Stimulated activated CD8-positive, alpha-beta memory T cell treated with anti-CD3 and anti-CD28 coated beads, Interleukin-12 subunit alpha, Interleukin-12 subunit beta, amount 100 ng/mL, for 1 hour (primary cell): Measurements from ENCODE around the gene RSKR.
A peak's percentile ranks its signal among the peaks of the same experiment; 100 is the strongest.
"Not testable (repeated sequence)": the region's sequence is repeated elsewhere in the genome, so short reads cannot be mapped to it uniquely, and the experiment has no call there.

ENCODE experiments used
- DNase-seq: peaks from one replicate; pipeline ENCODE4 v3.0.0-alpha.2; 2020; ENCODE audit warnings: low read depth

RSKR gene

DNA sequence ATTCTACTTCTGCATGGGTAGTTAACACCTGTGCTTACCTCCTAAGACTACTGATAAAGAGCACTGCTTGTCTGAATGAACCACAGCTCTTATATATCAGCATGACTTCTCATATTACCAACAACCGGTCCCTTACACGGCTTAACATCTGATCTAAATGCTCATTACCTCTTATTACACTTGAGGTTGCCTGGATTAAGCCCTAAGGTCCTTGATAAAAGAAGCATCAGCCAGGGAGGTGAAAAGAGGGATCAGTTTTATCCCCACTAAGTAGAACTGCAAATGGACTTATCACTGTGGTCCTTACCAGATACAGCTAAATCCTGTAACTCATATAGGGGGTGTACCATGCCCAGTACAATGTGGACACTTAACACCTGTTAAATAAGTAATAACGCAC lies 8.2 kb upstream of the RSKR start:
- DNase-seq = no peak

DNA sequence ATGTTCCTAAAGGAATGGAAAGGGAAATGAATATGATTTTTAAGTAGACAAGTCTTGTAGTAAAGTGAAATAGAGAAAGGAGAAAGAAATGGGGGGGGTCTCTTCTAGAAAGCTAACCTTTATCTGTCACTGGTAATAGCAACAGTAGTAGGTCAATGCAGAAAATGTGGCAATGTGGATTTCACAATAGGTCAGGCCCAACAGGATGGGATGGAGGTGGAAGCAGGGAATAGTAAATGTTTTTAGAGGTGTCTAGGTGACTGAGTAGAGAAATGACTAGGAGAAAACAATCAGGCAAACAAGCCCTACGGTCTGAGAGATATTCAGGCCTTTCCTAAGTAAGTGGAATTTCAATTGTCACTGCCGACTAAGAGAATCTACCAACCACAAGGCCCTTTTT lies 6.0 kb upstream of the RSKR start:
- DNase-seq = no peak

GRCh38 chr17:28618464-28618863 lies 4.5 kb upstream of the RSKR start:
- no peak for DNase-seq

DNA sequence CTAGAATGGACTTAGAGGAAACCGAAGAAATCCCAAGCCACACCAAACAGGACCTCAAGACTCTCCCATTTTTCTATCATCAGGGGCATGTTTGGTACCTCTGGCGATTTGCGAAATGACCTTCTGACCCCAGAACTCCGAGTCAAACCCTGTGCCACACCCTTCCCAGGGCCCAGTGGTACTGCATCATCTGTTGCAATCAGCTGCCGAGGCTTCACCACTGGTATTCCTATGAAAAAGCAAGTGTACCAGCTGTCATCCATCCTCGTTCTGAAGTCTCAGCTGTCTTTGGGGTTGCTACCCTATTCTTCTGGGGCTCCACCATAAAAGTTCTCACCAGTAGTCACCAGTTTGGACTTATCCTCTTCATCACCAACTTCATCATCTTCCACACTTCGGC lies 2.3 kb upstream of the RSKR start:
- no peak for DNase-seq

DNA sequence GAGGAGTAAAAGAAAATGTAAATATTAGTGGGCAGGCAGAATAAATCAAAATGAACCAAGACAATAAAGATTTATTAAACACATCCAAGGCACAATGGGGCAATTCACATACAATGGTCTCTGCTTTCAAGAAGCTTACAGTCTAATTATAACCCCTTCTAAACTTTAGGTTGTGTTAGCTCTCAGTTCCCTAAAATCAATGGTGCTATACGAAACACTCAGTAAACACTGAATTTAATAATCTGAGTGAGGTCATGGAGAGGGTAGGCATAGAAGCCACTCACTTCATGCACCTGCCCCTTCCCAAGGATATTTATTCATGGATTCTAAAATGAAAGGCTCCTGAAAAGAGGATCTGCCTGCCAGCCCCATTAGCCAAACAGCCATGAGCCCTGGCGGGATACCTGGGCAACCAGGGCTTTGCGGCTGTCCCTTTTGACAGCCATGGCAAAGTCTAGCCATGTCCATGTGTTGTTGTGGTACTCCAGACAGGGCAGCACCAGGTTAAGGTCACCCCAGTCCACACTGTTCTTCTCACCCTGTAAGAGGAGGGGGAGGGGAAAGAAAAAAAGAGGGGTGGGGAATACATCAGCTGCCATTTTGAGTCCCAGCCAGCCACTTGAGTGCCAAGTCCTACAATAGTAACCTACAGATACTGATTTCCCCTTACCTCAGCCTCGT lies 1.4 kb upstream of the RSKR start:
- DNase-seq = no peak

DNA sequence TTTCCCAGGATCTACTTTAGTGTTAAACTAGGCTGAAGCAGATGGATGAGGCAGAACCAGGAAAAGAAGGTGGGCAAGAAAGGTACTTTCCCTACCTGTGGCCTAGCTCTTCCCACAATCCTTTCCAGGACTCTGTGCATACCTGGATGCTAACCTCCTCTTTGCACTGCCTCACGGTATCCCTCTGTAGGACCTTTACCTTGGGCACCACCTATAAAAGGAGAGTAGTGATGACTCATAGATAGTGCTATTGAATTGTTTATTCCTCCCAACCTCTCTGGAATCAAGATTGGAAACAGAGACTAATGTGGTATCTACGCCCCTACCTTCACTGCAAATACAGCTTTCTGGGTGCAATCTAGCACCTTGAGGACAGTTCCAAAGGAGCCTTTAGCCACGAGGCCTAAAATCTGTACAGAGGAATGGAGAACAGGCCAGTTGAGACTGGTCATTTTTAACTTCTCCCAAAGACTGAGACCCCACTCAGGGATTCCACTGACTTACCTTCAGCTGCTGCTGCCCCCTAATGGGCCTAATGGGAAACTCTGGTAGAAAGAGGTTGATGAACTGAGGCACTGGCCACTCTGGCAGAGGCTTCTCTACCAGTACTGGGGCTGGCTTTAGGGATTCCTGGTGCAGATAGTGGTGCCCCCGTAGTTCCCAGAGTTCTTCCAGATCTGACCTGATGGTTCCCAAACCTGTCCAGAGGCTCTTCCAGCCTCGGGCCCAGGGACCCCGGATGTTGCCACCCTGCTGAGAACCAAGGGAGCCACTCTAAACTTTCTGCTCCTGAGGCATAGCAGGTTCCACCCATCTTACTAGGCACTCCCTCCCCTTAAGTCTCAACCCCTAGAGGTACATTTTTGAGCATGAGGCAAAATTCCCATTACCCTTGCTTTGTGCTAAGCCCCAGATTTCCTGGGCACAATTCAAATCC lies 781 bp downstream of the RSKR start:
- peak; percentile 20 for DNase-seq

DNA sequence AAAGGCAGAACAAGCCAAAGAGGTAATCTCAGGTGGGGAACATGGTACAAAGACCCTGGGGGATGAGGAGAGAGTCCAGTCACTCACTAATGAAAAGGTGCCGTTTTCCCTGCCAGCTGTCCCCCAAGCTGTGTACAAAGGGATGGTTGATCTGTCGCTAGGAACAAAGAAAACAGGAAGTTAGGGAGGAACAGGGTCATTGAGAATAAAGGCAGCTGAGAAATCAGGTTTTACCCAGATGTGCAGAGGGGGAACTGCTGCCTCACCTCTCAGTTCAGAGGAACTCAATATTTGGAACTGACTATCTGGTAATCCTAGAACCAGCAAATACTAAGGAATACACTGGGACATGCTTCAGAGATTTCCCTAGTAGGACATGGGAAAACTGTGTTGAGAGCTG lies 1.5 kb downstream of the RSKR start:
- no peak for DNase-seq

DNA sequence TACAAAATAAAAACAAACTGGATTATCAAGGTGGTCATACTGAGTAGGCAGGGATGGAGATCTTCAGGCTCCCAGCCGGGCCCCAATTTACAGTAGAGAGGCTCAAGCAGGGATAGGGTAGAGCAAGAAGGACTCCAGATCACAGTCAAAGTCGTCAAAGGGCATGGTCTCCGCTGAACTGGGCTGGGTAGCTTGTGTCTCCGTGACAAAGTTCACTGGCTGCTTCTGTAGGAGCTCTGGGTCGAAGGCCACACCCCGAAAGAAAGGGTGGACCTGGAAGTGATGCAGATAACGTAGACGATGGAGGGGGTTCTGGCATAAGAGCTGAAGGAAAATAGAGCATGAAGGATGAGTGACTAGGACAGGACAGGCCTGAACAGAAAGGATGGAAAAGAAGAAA lies 3.6 kb downstream of the RSKR start:
- DNase-seq = no peak

GRCh38 chr17:28604031-28604430 lies 10.0 kb downstream of the RSKR start:
- DNase-seq = not testable (repeated sequence)

DNA sequence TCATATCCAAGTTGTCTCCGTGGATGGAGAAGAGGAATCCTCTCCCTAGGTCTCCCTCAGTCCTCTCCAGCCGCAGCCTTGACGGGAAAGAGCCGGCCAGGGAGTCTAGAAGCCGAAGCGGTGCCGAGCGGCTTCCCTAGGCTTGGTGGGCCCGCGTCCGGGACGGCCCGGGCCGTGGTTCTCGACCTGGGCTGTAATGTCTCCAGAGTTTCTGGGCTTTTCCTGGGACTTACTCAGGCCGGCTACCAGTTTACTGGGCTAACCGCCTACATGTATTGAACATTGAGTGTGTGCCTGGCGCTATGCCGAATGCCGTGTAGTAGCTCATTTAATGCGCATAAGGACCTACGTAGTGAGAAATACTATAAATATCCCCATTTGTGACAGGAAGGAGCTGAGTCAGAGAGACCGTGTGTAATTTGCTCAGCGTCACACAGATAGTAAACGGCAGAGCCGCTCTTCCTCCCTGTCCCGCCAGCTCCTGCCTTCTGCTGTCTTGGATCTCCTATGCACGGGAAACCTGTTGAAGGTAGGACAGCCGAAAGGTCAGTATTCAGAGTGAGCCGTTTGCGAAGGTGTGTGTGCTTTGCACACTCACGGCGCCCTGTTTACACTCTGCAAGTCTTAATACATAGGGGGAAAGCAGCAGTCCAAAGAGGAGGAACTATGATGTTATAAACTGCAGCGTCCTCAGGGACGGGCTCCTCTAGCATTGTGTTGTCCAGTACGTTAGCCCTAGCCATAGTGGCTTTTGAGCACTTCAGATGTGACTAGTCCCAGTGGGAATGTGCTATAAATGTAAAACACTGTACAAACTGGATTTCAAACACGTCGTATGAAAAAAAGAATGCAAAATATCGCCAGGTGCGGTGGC lies 14.4 kb downstream of the RSKR start:
- peak; percentile 39 for DNase-seq

DNA sequence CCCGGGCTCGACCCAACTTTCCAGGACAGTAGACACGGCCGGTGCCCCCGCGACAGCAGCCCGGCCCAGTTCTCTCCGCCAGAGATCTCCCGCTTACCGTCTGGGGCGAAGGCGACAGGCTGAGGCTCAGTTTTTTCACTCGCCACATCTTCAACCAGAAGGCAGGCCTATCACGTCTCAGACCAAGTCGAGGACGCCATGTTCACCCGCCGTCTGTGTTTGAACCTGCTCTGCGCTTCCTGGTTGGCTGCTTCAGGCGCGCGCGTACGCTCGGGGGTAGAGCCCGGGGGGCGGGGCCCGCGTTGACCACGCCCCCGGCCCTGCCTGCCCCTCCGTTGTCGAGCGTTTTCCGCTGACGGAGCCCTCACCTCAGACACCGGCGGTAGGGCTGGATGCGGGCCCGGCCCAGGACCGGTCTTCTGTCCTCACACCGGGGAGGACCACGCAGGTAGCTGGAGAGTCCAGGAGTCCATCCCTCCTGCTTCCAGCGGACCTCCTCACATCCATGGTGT lies 15.1 kb downstream of the RSKR start, which contains the start of gene SPAG5:
Gene SPAG5 (minus strand): TSS at position 227 of the 512 bp plus-strand sequence. CDS start 79 bp downstream, at position 148.
- peak; percentile 89 for DNase-seq

- DNase-seq = no peak
Measured at GRCh38 chr17:28598389-28598788, 15.6 kb downstream of the RSKR start.

GRCh38 chr17:28597606-28598383 lies 16.2 kb downstream of the RSKR start:
- no peak for DNase-seq

DNA sequence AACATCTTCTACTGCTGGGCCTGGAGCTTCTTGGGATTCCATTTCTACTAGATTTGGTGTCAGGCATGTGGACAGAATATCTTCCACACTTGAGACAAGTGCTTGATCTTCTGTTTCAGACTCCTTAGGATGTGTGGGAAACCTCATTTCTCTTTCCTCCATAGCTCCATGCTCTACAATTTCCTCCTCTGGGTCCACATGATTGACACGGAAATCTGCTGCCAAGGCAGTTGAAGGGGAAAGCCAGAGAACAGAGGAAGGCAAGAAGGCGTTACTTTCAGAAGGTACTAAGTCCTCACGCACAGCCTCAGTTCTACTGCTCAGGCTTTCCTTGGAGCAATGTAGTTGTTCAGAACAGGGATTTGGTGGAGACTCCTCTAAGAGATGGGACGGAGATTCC lies 21.7 kb downstream of the RSKR start:
- DNase-seq = no peak

- no peak for DNase-seq
Measured at GRCh38 chr17:28585851-28586250, 28.1 kb downstream of the RSKR start.

DNA sequence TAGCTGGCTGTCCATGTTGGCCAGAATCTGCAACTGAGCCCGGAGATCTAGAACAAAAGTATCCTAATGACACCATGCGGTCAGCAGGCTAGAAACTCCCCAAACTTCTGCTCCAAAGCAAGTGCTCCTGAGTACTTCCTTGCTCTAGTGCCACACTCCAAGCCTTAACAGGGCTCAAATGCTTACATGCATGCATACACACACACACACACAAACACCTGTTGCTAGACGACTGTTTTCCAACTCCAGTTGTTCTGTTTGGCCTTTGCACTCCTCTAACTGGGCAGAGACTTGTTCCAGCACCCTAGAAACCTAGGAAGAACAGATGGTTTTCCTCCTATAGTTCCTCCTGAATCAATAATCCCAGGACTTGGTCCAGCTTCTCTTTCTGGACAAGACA lies 29.6 kb downstream of the RSKR start:
- DNase-seq = no peak

- no peak for DNase-seq
Measured at GRCh38 chr17:28582513-28582912, 31.5 kb downstream of the RSKR start.

DNA sequence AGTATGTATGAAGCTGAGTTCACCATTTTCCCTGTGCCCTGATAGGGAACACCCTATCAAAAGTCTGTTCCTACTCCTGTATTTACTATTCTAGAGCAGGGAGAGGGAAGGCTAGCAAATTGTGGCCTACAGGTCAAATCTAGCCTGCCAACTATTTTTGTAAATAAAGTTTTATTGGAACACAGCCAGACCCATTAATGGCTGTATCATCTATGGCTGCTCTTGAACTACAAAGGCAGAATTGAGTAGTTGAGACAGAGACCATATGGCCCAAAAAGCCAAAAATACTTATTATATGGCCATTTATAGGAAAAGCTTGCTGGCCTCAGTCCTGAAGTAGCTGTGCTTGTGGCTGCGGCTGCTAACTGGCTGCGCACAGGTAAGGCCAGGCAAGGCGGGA lies 33.0 kb downstream of the RSKR start:
- no peak for DNase-seq

DNA sequence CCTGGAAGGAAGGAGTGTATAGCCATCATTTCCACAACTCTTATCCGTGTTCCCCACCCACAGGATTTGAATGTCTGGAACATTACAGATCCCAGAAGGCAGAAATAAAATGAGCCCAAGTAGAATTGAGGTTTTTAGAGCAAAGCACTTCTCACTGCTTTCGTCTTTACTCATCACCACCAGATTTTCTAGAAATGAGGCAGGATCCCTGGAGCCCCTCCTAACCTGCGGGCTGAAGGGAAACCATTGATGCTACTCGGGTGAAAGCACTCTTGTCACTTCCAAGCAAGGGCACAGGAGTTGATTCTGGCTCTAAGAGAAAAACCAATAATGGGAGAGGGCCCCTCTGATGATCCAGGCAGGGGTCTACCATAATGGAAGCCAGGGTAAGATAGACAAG lies 34.5 kb downstream of the RSKR start:
- no peak for DNase-seq

GRCh38 chr17:28578246-28579195 lies 35.5 kb downstream of the RSKR start:
- DNase-seq = no peak
